ENCODE measurements around the gene PUS3. TPM values are rescaled to one million over a fixed set of nuclear protein-coding genes. Genes with fewer than 3 reads are reported as not detected.

PUS3 gene
- total RNA-seq, 2 experiments from 2014 or later, result 8.6 to 10.2 TPM

- Histone ChIP-seq H4K20me1 (ENCODE audit: insufficient read depth, low read length) (no peaks in the 10 kb centered on the region), H3K27ac (ENCODE audit: low read depth, low read length, poor library complexity, severe bottlenecking) (no peak overlapping the region), H3K9me3 (ENCODE audit: low read length) (no peaks in the 10 kb centered on the region), H3K4me2 (ENCODE audit: low read length) (no peak overlapping the region), H3K4me3 (ENCODE audit: low read depth, low read length, poor library complexity, severe bottlenecking) (no peak overlapping the region), H3K4me1 (ENCODE audit: insufficient read depth, low read length, poor library complexity, severe bottlenecking) (no peaks in the 10 kb centered on the region), H3K9me2 (ENCODE audit: insufficient read depth, low read length) (no peaks in the 10 kb centered on the region), H2AFZ (ENCODE audit: low read length) (no peak overlapping the region), H3K79me2 (ENCODE audit: insufficient read depth, low read depth, low read length) (no peaks in the 10 kb centered on the region), H3K36me3 (ENCODE audit: insufficient read depth, low read length) (no peaks in the 10 kb centered on the region)
- TF ChIP-seq EZH2phosphoT487 (IDR thresholded peaks at IDR 0.05; ENCODE audit: borderline replicate concordance, low read depth, low read length) (no peak), CTCF (conservative IDR thresholded peaks at IDR 0.05; ENCODE audit: low read length) (no peak)
- BruUV-seq (replicated peaks), result no TSS peak
- DNase-seq (ENCODE audit: low spot score), result no peak
- ChIA-PET CTCF (ENCODE audit: unreplicated experiment) (no interaction called here), POLR2A (interaction anchor here (0.6 to 0.7 kb wide), 2 partner anchors 78 to 1255 kb away, joined by 3 to 4 read pairs; no protein-coding TSS in a partner anchor)
- intact Hi-C loops (cut with micrococcal nuclease; ENCODE audit: unreplicated experiment), result no loop called here
These were observed 7.3 kb upstream of the PUS3 start for GRCh38 chr11:125910226-125910849.

GRCh38 chr11:125904678-125905077 lies 1.7 kb upstream of the PUS3 start:
- ChIA-PET CTCF (ENCODE audit: unreplicated experiment) (no interaction called here), POLR2A (no interaction called here)
- H3K27ac ChIP-seq (ENCODE audit: low read depth, low read length, poor library complexity, severe bottlenecking), result no peak overlapping the region
- H3K4me1 ChIP-seq (ENCODE audit: insufficient read depth, low read length, poor library complexity, severe bottlenecking), result peaks cover 8% of the 10 kb centered on the region
- no peak overlapping the region for H3K4me3 ChIP-seq (ENCODE audit: low read depth, low read length, poor library complexity, severe bottlenecking)
- H3K36me3 ChIP-seq (ENCODE audit: insufficient read depth, low read length), result peaks cover 22% of the 10 kb centered on the region
- no peaks in the 10 kb centered on the region for H3K9me2 ChIP-seq (ENCODE audit: insufficient read depth, low read length)
- H2AFZ ChIP-seq (ENCODE audit: low read length), result no peak overlapping the region
- H4K20me1 ChIP-seq (ENCODE audit: insufficient read depth, low read length), result no peaks in the 10 kb centered on the region; the same call in 1 of the 2 replicates
- DNase-seq (ENCODE audit: low spot score), result no peak
- peaks cover 18% of the 10 kb centered on the region; the same call in 1 of the 2 replicates for H3K79me2 ChIP-seq (ENCODE audit: insufficient read depth, low read depth, low read length)
- TF ChIP-seq CTCF (conservative IDR thresholded peaks at IDR 0.05; ENCODE audit: low read length) (no peak), EZH2phosphoT487 (IDR thresholded peaks at IDR 0.05; ENCODE audit: borderline replicate concordance, low read depth, low read length) (no peak)
- H3K4me2 ChIP-seq (ENCODE audit: low read length), result no peak overlapping the region
- H3K9me3 ChIP-seq (ENCODE audit: low read length), result no peaks in the 10 kb centered on the region
- intact Hi-C loops (cut with micrococcal nuclease; ENCODE audit: unreplicated experiment), result no loop called here
- no TSS peak for BruUV-seq (replicated peaks)

All from OCI-LY7 (cell line).